LNCaP clone FGC (cell line): Measurements from ENCODE around the gene CDK14.

ENCODE experiments used
- DNase-seq: peaks from one replicate; pipeline ENCODE4 v3.0.0-alpha.2; 2011; ENCODE audit warnings: low read depth
- H3K4me3 ChIP-seq: 2 replicates; pipeline ENCODE4 v1.5.1; 2011; ENCODE audit warnings: mild to moderate bottlenecking, low read depth, low read length, control low read depth
- TF ChIP-seq, protein P1 (sequence below): IDR thresholded peaks from 2 replicates; pipeline ENCODE4 v1.5.1; 2012; ENCODE audit warnings: mild to moderate bottlenecking; ENCODE audit not compliant: control insufficient read depth, insufficient read depth; ENCODE audit errors: extremely low read depth

The CDK14 gene

DNA sequence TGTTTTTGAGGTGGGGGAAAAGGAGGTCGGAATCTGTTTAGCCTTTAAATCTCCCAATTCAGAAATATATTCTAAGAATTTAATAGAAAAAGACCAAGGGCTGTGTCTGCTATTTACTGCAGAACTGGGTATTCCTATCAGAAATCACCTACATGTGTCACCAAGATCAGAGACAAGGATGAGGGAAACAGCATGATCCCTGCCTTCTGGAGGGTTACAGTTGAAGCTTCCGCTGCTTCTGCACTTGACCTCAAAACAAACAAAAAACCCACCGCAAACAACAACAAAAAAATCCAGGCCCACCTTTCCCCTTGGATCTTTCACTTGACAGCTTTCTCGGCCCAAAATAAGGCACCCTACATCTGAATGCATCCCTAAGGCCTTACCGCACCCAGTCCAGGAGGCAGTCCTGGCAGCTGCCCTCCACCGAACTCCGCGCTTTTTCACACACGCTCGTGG lies 750 bp upstream of the CDK14 start:
- no peak for DNase-seq

DNA sequence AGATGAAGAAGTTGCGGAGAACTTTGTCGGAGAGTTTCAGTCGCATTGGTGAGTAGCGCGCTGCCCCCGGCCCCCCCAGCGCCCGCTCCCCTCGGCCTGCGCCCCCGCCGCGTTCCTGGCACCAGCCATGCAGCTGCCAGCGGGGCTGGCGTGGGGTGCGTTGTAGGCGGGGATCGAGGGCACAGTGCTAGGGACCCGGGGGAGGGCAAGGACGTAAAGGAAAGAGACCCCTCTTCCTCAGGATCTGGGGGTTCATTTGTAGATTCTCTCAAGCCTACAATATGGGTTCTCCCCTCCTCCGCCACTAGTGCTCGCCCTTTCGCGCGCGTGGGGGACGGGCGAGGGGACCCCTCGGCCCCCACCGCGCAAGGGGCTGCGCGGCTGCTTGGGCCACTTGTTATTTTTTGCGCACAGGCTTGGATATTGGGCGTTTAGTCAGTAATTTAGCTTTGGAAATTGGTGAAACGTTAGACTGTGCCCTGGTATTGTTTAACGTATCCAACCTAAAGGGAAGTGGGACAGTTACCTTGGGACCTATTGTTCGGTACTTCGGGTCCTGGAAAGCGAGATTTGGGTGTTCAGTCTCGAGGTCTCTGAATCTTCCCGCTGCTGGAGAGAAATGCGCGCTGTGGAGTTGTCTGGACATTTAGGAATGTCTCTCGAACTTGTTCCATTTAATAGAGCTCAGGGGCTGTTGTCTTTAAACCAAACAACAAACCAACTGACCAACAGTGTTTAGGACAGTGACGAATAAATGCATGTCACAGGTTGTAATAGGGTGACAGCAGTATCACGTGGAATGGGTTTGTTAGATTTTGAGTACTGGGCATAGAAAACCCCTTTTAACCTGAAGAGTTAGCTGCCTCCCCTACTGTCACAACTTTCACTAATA lies 796 bp downstream of the CDK14 start:
- DNase-seq: no peak
- TF ChIP-seq, protein P1, sequence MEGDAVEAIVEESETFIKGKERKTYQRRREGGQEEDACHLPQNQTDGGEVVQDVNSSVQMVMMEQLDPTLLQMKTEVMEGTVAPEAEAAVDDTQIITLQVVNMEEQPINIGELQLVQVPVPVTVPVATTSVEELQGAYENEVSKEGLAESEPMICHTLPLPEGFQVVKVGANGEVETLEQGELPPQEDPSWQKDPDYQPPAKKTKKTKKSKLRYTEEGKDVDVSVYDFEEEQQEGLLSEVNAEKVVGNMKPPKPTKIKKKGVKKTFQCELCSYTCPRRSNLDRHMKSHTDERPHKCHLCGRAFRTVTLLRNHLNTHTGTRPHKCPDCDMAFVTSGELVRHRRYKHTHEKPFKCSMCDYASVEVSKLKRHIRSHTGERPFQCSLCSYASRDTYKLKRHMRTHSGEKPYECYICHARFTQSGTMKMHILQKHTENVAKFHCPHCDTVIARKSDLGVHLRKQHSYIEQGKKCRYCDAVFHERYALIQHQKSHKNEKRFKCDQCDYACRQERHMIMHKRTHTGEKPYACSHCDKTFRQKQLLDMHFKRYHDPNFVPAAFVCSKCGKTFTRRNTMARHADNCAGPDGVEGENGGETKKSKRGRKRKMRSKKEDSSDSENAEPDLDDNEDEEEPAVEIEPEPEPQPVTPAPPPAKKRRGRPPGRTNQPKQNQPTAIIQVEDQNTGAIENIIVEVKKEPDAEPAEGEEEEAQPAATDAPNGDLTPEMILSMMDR: peak; percentile 13; the same call in 1 of the 2 replicates
- H3K4me3 ChIP-seq: peak overlapping the region; percentile 85

More for the DNA sequence above, 750 bp upstream of the CDK14 start:
- H3K4me3 ChIP-seq: peak overlapping the region; percentile 85
- TF ChIP-seq, protein P1: no peak

DNA sequence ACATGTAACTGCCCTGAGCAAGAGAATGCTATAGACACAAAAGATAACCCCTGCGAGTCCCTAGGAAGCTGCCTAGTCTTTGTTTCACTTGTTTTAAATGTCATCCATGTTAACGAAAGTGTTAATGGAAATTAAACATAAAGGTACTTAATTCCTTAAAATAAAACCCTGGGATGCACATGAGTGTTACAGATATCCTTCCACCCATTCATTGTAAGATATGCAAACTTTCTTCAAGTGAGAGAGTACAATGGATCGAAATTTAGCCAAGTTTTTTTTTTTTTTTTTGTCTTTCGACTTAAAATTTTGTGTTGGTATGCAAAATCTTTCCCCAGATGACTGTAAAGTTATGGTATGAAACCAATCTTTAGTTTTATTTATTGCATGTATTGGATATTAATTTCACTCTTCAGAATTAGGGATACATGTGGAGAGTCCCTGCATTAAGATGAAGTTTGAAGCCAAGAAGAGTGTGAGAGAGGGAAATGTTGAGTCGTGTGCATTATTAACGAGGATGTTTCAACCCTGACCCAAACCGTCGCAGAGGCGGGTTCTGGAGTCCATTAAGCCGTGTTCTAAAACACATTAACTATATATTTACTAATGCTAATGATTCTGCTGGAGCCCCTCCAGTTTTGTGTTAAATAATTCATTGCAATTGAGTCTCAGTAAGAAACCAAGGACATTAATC lies 1.6 kb downstream of the CDK14 start:
- peak overlapping the region; percentile 85 for H3K4me3 ChIP-seq
- TF ChIP-seq, protein P1: no peak
- no peak for DNase-seq

DNA sequence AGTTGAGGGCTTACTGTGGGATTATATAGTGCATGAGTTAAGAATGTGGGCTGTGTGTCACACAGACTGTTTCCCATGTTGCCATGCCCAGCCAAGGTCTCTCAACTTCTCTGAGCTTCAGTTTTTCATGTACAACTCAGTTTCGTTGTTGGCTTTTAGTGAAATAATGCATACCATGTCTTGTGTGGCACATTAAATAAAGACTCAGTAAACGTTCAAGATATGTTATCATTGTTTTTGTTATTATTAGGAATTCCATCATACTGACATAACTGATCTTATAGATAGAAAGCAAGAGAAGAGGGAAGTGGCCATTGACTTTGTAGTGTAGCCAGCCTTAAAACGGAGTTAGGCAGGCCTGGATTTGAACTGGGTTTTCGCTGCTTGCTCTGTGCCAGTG lies 2.9 kb downstream of the CDK14 start:
- H3K4me3 ChIP-seq: no peak overlapping the region
- TF ChIP-seq, protein P1: no peak
- DNase-seq: no peak

- TF ChIP-seq, protein P1: no peak
- H3K4me3 ChIP-seq: no peak overlapping the region
- no peak for DNase-seq
Measured at GRCh38 chr7:90599892-90600555, 3.9 kb downstream of the CDK14 start.

DNA sequence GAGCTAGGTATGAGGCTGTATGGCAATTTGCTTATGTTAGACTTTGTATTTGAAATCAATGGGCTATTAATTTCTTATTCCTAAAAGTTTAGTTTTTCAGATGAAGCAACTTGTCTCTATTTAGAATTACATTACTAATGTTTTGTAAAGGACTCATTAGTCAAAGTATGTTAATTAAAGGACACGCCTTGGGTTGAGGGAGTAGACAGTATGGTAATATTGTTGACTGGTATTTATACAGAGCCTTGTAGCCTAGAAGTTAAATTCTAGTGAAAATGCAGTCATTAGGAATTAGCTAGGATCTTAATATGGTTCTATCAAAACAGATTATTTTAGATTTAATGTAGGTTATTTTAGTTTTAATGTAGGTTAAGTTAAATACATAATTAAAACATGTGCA lies 6.2 kb downstream of the CDK14 start:
- H3K4me3 ChIP-seq: no peak overlapping the region
- no peak for DNase-seq
- TF ChIP-seq, protein P1: no peak
